ENCODE results near the gene CHST13.

CHST13 gene

DNA sequence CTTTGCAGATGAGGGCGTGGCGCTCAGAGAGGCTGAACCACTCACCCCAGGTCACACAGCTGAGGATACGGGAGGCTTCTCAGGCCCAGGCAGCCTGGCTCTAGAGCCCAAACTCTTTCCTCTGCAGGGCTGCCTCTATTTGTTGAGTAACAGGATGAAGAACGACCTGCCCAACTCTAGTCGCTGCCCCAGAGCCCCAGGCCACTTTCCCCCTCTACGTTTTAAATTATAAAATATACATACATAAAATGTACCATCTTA is 29.1 kb upstream of the CHST13 start:
- Histone ChIP-seq H3K4me2 (ENCODE audit: low read length) (no peak overlapping the region), H3K9ac (no peak overlapping the region), H3K4me1 (no peaks in the 10 kb centered on the region), H2AFZ (no peak overlapping the region), H3K9me3 (ENCODE audit: control insufficient read depth, low read length) (no peaks in the 10 kb centered on the region), H3K79me2 (no peaks in the 10 kb centered on the region), H3K4me3 (ENCODE audit: low read depth, low read length) (no peak overlapping the region), H3K36me3 (ENCODE audit: control insufficient read depth, insufficient read depth, low read length) (no peaks in the 10 kb centered on the region), H3K27me3 (ENCODE audit: control insufficient read depth, insufficient read depth, low read length) (no peaks in the 10 kb centered on the region), H3K27ac (no peak overlapping the region)
- TF ChIP-seq, protein P1, sequence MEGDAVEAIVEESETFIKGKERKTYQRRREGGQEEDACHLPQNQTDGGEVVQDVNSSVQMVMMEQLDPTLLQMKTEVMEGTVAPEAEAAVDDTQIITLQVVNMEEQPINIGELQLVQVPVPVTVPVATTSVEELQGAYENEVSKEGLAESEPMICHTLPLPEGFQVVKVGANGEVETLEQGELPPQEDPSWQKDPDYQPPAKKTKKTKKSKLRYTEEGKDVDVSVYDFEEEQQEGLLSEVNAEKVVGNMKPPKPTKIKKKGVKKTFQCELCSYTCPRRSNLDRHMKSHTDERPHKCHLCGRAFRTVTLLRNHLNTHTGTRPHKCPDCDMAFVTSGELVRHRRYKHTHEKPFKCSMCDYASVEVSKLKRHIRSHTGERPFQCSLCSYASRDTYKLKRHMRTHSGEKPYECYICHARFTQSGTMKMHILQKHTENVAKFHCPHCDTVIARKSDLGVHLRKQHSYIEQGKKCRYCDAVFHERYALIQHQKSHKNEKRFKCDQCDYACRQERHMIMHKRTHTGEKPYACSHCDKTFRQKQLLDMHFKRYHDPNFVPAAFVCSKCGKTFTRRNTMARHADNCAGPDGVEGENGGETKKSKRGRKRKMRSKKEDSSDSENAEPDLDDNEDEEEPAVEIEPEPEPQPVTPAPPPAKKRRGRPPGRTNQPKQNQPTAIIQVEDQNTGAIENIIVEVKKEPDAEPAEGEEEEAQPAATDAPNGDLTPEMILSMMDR (IDR thresholded peaks at IDR 0.05): no peak

DNA sequence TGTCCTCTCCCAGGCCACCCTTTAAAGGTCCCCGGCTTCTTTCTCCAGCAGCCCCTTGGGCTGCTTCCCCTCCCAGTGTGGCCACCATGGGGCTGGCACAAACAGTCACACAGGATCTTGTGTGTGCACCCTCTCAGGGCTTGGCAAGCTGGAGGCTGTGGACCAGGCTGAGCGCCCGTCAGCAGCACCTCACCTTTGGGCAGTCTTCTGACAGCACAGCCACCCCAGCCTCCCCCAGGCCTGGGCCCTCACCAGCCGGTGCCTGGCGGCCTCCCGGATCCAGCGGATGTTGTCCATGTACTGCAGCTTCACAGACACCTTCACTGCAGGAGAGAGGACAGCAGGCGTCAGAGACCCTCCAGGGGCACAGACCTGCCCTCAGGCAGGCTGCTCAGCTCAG is 28.2 kb upstream of the CHST13 start:
- Histone ChIP-seq H3K4me3 (ENCODE audit: low read depth, low read length) (no peak overlapping the region), H3K9me3 (ENCODE audit: control insufficient read depth, low read length) (no peaks in the 10 kb centered on the region), H3K4me2 (ENCODE audit: low read length) (no peak overlapping the region), H3K36me3 (ENCODE audit: control insufficient read depth, insufficient read depth, low read length) (no peaks in the 10 kb centered on the region), H3K79me2 (no peaks in the 10 kb centered on the region), H3K9ac (no peak overlapping the region), H2AFZ (no peak overlapping the region), H3K27ac (no peak overlapping the region), H3K27me3 (ENCODE audit: control insufficient read depth, insufficient read depth, low read length) (no peaks in the 10 kb centered on the region), H3K4me1 (no peaks in the 10 kb centered on the region)
- TF ChIP-seq, protein P1 (IDR thresholded peaks at IDR 0.05): no peak

DNA sequence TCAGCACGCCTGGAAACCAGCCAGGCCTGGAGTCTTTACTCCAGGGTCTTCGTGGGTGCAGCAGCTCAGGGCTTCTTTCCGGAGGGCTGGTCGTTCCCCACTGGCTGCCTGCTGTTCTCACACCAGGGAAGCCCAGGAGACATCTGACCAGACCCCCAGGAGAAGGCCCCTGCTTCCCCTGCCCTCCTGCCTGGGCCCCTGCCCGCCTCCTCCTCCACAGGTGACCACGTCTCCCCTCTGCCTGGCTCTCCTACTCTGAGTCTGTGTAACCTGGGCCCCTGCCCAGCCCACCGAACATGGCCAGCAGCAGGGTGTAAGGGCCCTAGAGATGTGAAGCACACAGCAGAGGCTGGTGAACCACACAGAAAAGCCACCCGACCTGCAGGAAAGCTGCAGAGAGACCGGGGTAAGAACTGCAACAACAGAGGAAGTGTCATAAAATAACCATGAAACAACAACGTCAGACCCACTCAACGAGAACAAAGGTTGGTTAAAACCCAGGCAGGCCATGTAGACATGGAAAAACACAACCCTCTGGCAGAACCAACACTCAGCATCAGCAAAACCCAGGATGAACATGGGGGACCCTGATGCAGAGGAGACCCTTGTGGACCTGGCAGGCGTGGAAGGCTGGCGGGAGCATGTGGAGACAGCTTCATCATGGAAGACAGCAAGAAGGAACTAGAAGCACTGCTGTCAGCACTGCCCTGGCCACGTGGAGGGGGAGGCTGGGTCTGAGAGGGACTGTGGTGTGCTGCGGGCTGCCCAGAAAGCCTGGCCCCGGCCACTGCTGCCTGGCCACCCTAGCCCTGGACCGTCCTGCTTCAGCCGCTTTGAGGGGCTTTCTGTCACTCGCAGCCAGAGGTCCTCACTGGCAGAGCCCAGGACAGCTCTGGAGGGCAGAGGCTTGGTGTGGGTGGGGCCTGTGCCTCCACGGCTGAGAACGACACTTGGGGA is 26.8 kb upstream of the CHST13 start:
- Histone ChIP-seq H3K9ac (no peak overlapping the region), H3K9me3 (ENCODE audit: control insufficient read depth, low read length) (no peaks in the 10 kb centered on the region), H3K27me3 (ENCODE audit: control insufficient read depth, insufficient read depth, low read length) (no peaks in the 10 kb centered on the region), H3K36me3 (ENCODE audit: control insufficient read depth, insufficient read depth, low read length) (no peaks in the 10 kb centered on the region), H3K4me1 (no peaks in the 10 kb centered on the region), H3K4me2 (ENCODE audit: low read length) (no peak overlapping the region), H3K79me2 (no peaks in the 10 kb centered on the region), H3K27ac (no peak overlapping the region), H3K4me3 (ENCODE audit: low read depth, low read length) (no peak overlapping the region), H2AFZ (no peak overlapping the region)
- TF ChIP-seq, protein P1 (IDR thresholded peaks at IDR 0.05): no peak

DNA sequence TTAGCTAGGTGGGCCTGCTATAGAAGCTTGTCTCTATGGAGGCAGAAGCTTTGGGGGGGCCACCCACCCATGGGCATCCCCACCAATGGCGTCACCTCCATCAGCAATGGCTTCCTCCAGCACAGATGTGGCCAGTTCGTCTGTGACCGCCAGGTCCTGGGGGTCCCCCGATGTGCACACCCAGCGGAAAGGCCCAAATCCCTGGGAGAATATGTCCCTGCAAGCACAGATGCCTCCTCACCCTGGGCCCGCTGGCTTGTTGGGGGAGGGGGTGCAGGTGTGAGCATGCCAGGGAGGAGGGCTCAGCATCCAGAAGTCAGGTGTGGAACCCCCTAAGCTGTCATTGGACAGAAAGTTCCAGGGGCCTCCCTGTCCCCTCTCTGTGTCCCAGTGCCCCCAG is 26.0 kb upstream of the CHST13 start:
- Histone ChIP-seq H3K27me3 (ENCODE audit: control insufficient read depth, insufficient read depth, low read length) (no peaks in the 10 kb centered on the region), H3K36me3 (ENCODE audit: control insufficient read depth, insufficient read depth, low read length) (no peaks in the 10 kb centered on the region), H3K4me3 (ENCODE audit: low read depth, low read length) (no peak overlapping the region), H3K4me1 (no peaks in the 10 kb centered on the region), H3K79me2 (no peaks in the 10 kb centered on the region), H3K27ac (no peak overlapping the region), H2AFZ (no peak overlapping the region), H3K9me3 (ENCODE audit: control insufficient read depth, low read length) (no peaks in the 10 kb centered on the region), H3K9ac (no peak overlapping the region), H3K4me2 (ENCODE audit: low read length) (no peak overlapping the region)
- TF ChIP-seq, protein P1 (IDR thresholded peaks at IDR 0.05): no peak

DNA sequence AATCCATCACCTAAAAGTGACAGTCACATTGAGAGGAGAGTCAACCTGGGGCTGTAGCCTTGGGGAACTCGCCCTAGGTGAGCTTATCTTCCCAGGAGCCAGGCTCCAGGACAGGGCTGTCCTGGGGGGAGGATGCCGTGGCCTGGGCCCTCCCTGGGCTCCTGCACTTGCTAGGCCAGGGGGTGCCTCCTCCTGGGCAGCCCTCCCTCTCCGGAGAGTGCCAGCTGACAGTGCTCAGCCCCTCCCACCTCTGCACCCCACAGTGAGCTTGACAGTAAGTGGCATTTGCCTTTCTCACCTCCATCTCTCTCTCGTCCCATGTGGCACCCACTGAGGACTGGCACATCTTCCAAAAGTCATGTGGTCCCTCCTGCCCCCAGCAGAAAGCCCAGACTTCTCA is 25.5 kb upstream of the CHST13 start:
- Histone ChIP-seq H3K27me3 (ENCODE audit: control insufficient read depth, insufficient read depth, low read length) (no peaks in the 10 kb centered on the region), H3K9me3 (ENCODE audit: control insufficient read depth, low read length) (no peaks in the 10 kb centered on the region), H3K9ac (no peak overlapping the region)

More for the DNA sequence above, 25.5 kb upstream of the CHST13 start:
- H3K79me2 ChIP-seq: no peaks in the 10 kb centered on the region
- H3K36me3 ChIP-seq (ENCODE audit: control insufficient read depth, insufficient read depth, low read length): no peaks in the 10 kb centered on the region
- no peaks in the 10 kb centered on the region for H3K4me1 ChIP-seq
- H3K27ac ChIP-seq: no peak overlapping the region
- TF ChIP-seq, protein P1 (IDR thresholded peaks at IDR 0.05): no peak
- H3K4me3 ChIP-seq (ENCODE audit: low read depth, low read length): no peak overlapping the region
- no peak overlapping the region for H3K4me2 ChIP-seq (ENCODE audit: low read length)
- no peak overlapping the region for H2AFZ ChIP-seq

Data from parathyroid adenoma (tissue), 2 donors.